Activated T-cell treated with anti-CD3 and anti-CD28 coated beads, Interleukin-2, amount 50 U/mL, for 48 hours (primary cell): ENCODE results near the gene EPHB4.
A peak's percentile ranks its signal among the peaks of the same experiment; 100 is the strongest.

ENCODE experiments used
- DNase-seq, 2 experiments: peaks; one replicate each; pipeline ENCODE4 v3.0.0-alpha.2; 2020

EPHB4 gene

DNA sequence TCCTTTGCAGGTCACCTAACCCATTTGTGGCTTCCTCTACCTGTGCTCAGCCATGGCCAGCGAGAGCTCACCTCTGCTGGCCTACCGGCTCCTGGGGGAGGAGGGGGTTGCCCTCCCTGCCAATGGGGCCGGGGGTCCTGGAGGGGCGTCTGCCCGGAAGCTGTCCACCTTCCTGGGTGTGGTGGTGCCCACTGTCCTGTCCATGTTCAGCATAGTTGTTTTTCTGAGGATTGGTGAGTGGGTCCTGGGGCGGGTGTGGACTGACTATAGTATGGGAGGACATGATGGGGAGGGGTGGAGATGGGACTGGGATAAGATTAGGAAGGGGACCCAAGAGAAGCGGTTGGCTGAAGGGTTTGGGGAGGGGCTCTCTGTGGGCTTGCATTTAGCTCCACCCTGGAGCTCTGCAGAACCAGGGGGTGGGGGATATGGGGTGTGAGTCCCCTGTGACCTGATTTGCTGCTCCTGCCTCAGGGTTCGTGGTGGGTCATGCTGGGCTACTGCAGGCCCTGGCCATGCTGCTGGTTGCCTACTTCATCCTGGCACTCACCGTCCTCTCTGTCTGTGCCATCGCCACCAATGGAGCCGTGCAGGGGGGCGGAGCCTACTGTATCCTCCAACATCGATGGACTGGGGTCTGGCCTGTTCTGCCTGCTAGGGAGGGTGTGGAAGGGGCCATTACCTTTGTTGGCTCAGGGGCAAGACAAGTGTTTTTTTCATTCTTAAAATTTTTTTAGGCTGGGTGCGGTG lies 27.0 kb upstream of the EPHB4 start:
- DNase-seq: no peak

DNA sequence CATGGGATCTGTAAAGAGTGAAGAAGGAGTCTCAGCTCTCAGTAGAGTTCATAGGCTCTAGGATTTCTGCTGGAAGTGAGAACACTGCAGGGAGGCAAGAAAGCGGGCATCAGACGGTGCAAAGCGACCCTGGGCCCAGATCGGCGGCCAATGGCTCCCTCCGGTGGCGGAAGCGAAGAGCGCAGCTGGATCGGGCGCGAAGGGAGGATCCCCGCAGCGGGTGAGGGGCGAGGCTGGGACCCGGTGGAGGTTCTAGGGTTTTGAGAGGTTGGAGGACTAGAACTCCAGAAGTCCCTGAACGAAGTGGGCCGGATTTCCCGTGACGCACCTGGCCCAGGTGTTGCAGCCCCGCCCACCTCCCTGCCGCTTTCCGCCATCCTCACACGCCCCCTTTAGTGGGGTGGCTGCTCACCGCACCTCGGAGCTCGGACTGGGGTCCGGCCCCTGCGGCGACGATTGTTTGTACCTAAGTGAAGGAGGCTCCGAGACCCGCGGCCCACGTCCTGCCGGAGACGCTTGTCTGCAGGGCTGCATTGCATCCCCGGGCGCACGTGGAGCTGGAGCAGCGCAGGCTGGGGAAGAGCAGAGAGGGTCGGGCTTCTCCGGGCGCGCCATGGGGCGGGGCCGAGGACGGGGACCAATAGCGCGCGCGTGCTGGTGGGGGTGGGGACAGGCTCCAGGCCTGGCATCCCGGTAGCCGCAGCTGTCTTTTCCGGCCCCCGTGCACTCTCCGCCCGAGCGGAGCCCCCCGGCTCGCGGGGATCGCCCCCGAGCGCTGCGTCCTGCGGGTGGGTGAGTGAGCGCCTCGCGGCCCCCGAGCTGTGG lies 24.9 kb upstream of the EPHB4 start, which contains the start of gene SLC12A9:
TSS of gene SLC12A9 (plus strand) at position 666 of the 825 bp plus-strand sequence. CDS start 1,485 bp downstream, outside the sequence.
- peak; percentile 91 to 93 for DNase-seq

DNA sequence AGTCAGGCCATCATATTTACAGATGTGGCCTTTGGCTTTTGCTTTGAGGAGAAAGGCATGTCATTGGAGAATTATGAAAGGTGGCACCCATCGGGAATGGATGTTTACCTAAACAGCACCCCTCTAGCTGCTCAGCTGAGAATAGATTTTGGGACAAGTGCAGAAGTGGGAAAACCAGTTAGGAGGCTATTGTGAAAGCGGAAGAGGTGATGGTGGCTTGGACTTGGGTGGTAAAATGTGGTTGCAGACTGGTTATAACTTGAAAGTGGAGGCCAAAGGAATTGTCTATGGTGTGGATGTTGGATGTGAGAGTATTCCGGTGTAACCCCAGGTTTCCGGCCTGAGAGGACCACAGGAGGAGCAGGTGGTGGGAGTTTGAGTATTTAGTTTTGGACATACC lies 20.0 kb upstream of the EPHB4 start:
- no peak for DNase-seq

DNA sequence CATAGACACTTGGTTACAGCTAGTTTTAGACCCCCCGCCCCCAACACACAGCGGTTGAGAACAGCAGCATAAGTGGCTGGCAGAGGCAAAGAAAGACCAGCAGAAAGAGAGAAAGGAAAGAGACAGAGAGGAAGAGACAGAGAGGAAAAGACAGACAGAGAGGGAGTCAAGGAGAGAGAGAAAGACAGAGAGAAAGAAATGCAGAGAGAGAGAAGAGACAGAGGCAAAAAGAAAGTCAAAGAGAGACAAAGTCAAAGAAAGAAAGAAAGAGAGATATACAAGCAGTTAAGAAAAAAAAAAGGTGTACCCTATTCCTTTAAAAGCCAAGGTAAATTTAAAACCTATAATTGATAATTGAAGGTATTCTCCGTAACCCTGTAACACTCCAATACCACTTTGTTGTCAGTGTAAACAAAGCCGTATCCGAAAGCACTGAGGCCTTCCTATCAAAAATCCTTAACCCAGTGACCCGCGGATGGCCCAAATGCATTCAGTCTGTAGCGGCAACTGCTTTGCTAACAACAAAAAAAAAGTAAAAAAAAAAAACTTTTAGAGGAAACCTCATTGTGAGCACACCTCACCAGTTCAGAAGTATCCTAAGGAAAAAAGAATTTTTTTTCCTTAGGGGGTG lies 13.3 kb upstream of the EPHB4 start:
- no peak for DNase-seq

DNA sequence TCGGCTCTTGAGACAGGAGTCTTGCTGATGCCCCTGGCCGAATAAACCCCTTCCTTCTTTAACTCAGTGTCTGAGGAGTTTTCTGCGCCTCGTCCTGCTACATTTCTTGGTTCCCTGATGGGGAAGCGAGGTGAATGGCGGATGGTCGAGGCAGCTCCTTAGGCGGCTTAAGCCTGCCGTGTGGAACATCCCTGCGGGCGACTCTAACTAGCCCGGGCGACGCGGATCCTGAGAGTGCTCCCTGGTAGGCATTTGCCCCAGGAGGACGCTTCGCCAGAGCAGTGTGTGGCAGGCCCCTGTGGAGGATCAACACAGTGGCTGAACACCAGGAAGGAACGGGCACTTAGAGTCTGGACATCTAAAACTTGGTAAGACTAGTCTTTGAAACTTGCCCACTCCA lies 12.0 kb upstream of the EPHB4 start:
- DNase-seq: no peak

DNA sequence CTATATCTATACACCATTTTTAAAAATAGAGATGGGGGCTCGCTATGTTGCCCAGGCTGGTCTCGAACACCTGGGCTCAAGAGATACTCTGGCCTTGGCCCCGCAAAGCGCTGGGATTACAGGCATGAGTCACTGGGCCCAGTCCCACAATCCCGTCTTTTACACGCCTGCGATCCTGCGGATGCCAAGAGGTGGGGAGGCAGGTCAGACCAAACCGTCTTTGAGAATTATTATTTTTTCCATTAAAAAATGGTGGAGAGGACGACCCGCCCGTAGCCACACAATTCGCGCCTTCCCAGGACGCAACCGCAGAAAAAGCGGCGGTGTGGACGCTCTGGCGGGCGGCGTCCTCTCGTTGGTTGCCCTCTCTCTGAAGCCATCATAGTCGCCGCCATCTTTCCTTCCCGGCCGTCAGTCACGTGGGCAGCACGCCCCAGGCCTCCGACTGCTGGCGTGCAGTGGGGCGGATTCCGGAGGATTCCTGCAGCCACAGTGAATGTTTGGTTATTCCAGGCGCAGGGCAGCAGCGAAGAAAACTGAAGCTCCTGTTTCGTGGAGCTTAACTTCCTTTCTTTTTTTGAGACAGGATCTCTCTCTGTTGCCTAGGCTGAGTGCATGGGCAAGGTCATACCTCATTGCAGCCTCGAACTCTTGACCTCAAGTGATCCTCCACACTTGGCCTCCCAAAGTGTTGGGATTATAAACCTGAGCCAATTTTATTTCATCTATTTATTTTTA lies 9.9 kb upstream of the EPHB4 start:
- peak; percentile 85 to 88 for DNase-seq

DNA sequence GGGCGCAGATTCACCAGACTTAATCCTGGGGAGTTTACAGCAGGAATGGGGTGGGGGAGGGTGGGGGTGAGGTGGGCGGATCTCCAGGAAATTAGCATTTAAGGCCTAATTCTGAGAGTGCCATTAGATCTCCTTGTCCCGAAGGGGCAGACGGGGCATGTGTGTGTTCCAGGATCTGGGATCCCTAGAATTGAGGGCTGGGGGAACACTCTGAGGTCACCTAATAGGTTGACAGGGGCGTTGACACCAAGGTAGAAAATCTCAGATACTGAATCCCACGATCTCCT lies 9.4 kb upstream of the EPHB4 start:
- no peak for DNase-seq

DNA sequence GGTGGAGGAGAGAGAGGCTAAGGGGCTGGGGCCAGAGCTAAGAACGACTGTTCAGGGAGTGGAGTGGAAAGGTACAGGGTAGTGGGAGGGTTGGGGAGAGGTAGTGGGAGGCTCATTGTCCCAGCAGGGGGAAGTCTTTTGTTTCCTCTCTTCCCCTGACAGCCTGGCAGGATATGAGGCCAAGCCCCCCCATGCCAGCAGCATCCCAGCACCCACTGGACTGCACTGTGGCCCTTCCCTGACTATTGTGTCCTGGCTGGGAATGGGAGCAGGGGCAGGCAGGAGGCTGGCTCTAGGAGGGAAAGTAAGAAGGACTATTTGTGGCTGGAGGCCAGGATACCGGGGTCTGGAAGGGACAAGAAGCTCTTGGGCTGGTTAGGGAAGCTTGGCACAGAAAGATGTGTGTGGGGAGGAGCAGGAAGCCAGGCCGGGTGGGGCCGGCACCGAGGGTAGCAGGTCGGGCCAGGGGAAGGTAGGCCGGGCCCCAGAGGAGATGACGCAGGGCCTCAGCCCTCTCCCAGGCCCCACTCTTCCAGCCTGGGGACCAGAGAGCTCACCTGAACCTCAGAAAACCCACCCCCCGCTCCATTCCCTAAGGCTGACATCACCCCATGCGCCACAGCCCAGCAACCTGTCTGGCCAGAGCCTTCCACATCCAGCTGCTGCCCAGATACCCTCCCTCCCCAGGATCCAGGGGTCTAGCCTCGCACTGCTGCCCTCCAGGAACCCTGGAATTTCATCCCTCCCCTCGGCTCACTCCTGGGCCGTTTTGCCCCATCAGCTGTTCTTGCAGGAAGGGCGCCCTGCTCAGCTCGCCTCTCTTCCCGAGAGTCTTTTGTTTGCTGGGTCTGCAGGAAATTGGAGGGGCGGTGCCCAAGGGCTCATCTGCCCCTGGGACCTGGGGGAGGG lies 8.8 kb upstream of the EPHB4 start:
- DNase-seq: no peak

DNA sequence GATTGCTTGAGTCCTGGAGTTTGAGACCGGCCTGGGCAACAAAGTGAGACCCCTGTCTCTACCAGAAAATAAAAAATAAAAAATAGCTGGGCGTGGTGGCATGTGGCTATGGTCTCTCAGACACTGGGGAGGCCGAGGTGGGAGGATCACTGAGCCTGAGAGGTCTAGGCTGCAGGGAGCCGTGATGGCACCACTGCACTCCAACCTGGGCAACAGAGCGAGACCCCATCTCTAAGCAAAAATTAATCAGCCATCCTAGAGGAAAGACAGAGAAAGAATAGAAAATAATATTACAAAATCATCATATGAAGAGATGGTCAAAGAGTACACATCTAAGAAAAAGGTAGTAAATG lies 4.9 kb upstream of the EPHB4 start:
- no peak for DNase-seq

DNA sequence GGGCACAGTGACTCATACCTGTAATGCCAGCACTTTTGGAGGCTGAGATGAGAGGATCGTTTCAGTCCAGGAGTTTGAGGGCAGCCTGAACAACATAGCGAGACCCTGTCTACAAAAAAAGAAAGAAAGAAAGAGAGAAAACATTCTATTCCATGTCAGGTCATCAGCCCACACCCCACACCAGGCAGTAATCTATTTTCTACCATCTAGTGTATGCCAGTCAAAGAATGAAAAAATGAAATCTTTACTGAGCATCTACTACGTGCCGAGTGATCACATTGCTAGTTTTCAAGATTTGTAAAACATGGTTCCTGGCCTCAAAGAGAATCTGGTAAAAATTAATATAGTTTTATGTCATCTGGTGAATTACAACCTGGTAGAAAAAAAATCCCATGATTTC lies 3.1 kb upstream of the EPHB4 start:
- no peak for DNase-seq

DNA sequence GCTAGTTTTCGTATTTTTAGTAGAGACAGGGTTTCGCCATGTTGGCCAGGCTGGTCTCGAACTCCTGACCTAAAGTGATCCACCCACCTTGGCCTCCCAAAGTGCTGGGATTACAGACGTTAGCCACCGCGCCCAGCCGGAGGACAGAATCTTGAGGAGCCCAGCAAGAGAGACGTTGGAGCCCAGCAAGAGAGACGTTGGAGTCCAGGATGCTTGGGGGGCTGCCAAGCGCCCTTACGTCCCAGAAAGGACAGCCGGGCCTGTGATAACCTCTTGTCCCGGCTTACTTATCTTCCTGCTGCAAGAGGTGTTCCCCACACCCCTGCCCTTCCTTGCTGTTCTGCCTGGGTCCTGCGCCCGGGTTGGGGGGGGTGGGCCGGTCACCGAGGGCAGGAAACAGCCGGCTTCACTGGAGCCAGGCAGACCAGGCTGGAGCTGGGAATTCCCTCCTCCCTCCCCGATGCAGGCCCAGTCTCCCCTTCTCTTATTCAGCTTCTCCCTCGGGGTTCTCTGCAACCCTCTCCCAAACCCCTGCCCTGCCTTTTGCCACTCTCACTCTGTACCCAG lies 1.9 kb upstream of the EPHB4 start:
- DNase-seq: no peak

DNA sequence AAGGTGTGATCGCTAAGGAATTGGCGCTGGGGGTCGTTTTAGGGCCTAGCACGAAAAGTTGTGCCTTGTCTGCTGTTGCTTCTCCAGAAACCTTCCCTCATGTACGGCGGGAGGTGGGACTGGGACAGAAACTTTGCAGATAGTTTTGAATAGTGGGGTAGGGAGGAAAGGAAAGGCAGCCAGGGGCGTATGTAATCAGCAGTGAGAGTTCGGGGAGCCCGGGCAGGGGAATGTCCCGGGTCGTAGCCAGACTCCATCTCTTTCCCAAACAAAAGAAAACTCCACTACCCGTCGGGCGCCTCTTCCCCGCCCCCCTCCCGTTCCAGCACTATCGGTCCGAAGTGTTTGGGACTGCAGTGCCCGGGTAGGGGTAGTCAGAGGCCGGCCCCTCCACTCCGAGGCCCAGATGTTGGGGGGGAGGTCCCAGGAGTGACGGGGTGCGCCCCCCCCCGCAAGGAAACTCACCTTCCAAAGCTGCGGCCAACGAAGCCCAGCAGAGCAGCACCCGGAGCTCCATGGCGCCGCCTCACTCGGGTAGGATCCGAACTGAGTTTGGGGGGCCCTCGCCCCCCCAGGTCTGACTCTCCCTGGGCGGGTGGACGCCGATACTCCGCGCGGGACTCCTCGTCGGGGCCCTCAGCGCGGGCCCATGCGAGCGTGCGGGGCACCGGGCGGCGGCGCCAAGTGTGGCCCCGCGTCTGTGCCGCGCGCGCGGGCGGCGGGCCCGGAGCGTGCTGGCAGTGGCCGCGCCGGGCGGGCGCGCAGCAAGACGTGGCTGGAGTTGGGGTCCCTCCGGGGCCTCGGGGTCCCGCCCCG lies 601 bp downstream of the EPHB4 start:
- DNase-seq: no peak

DNA sequence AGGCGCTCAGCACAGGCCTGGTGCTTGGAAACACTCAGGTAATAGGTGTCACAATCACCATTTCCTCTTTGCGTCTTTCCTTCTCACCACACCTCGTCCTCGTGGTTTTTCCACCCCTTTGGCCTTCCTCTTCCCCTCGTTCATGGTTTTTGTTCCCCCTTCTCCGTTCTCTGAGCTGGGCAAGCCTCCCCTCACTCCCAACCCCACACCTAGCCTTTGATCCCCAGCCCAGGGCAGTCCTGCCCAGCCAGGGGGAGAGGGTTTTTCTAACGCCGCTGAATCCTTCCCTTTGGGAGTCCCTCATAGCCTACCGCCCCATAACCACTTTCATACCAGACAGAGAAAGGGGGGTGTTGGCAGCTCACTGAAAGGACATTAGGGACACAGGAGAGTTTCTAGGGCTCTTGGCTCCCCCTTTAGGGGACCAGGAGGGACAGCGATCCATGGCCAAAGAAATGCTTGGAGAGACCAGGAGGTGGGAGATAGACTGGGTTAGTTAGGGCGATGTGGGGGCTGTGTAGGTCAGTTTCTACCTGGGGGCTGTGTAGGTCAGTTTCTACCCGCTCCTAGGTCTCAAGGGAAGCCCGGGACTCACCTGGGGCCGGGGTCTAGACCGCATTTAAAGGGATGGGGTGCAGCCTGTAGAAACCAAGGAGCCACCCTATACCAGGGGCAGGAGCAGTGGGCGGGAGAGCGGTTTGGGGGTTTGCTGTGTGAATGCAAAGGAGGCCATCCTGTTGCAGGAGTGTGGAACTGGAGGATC lies 1.4 kb downstream of the EPHB4 start:
- no peak for DNase-seq

DNA sequence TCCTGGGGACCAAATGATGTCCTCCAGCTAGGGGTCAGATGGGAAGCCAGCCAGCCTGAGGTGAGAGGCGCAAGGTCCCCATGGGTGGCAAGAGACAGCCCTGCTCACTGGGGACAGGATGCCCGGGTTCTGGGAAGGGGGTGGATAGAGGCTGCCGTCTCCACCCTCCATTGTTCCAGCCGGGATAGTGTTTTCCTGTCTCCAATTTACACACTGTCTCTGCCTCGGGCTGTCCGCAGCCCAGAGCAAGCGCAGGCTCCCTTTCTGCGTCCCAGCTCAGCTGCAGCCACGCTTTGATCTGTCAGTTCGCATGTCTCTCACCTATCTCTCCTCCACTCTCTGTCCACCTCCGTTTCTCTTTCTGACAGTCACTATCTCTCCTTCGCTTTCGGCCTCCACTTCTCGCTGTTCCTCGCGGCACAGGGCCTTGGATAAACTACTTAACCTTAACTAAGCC lies 2.1 kb downstream of the EPHB4 start:
- no peak for DNase-seq

DNA sequence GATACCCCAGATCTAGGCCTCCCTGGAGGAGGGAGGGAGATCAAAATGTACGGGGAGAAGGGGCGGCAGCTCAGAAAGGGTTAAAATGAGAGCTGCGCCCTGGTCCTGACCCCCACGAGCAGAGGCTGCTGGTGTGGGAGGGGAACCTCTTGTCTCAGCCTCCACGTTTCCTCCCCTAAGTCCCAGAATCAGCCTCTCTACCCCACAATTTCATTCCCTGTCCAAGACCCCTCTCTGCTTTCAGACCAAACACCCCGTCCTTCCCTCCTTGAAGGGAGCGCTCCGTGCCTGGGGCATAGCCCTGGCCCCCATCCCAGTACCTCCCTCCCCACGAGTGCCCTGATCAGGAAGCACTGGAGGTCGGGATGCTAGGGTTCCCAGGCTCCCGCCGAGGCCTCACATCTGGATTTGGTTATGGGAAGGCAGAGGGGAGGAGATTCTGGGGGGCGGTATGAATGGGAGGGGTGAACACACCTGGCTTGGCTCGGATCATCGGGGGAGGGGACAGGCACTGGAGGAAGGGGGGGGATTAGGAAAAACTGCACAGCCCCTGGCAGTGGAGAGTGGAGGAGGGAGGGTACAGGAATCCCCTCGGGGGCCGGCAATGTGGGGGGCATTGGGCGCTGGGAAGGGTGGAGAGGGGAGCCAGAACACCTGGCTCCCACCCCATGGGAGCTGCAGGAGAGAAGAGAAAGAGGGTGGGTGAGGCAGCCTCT lies 2.7 kb downstream of the EPHB4 start:
- DNase-seq: no peak

DNA sequence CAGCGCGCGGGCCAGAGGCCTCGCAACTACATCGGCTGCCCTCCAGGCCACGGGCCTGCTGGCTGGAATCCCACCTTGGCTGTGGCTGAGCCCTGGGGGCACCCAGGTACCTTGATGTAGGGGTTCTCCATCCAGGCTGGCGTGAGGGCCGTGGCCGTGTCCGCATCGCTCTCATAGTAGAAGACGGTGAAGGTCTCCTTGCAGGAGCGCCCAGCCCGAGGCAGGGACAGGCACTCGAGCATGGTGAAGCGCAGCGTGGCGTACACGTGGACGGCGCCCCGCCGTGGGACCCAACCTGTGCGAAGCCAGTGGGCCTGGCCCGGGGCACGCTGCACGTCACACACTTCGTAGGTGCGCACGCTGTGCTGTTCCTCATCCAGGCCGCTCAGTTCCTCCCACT lies 3.8 kb downstream of the EPHB4 start:
- DNase-seq: no peak

DNA sequence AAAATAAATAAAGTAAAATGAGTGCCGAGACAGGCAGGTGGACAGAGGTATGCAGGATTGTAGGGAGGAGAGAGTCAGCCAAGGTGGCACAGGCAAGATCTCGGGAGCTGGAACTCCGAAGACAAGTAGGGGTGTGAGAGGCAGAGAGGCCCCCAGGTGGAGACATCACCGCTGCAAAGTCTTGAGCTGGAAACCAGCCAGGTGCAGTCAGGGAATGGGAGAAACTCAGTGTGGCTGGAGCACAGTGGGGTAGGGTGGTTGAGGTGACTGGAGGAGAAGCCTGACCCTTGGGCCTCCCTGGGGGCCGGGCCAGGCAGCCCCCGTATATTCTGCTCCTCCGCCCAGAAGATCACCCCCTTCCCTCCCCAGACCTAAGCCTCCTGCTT lies 4.2 kb downstream of the EPHB4 start:
- no peak for DNase-seq

DNA sequence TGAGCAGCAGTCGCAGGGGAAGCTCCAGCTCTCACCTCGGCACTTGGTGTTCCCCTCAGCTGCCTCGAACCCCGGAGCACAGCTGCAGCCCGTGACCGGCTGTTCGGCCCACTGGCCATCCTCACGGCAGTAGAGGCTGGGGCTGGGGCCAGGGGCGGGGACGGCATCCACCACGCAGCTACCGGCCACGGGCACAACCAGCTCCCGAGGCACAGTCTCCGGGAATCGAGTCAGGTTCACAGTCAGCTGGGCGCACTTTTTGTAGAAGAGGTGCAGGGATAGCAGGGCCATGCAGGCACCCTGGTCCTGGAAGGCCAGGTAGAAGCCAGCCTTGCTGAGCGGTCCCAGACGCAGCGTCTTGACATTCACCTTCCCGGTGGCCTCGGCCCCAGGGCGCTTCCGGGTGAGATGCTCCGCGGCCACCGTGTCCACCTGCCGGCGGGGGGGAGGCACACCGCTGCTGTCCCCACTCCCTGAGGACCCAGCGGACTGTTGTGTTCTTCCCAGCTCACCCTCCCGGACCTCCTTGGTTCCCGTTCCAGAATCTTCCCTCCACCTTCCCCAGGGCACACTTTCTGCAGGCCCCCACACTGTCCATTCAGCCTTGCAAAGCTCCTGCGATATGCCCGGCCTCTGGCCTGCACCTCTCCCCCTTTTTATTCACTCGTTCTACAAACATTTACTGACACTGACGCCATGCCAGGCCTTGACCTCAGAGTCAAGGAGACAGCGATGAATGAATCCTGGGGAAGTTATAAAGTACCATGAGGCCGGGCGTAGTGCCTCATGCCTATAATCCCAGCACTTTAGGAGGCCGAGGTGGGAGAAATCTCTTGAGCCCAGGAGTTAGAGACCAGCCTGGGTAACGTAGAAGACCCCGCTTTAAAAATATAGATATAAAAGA lies 4.8 kb downstream of the EPHB4 start:
- DNase-seq: no peak
